Amygdala (tissue), 56 donors: ENCODE results near the gene MYRIP.
"Not testable (repeated sequence)": the region's sequence is repeated elsewhere in the genome, so short reads cannot be mapped to it uniquely, and the experiment has no call there.

Experiments used
- DNase-seq, 56 donors: peaks; one replicate each; lab custom pipeline; 2025; lab: John Stamatoyannopoulos, UW

The MYRIP gene

GRCh38 chr3:40109641-40110490, 300.5 kb downstream of the MYRIP start:
- no peak for DNase-seq

DNA sequence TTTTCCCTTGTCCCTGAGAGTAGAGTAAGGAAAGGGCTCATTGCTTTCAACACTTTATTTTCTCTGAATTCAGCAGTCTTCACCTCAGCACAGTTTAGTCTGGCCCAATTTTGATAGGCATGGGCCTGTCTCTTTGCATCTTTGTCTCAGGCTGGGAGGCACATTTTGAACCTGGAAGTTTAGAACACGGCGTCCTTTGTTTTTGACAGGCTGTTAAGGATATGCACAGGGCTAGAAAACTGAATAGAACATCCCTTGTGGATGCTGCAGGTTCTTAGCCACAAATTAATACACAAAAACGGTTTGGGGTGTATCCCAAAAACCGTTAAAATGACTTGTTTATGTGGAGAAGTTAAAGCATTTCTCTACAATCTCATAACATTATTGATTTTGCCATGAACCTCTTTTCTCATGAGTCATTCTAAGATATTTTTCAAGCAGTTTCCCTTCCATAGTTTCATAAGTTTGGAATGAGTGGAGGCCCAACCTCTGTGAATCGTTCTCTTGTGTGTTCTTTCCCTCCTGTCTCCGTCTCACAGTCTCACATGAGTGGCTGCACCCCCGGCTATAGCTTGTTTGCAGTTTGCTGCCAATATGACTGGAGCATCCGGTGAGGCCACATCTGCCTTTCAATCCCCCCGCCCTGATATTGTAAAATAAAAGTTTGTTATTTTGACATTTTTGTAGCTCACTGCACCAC, 307.2 kb downstream of the MYRIP start:
- no peak for DNase-seq

DNA sequence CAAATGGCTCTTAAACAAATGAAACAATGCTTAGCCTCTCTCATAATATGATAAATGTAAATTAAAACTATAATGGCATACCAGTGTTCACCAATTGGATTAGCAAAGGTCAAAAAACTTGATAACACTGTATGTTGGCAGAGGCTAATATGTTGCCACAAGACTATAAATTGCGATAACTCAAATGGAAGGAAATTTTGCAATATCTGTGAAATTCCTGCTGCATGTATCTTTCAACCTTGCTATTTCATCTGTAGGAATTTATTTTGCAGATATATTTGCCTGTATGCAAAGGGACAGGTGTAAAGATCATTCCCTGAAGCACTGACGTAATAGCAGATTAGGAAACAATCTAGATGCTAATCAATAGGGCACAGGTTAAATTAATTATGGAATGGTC, 308.7 kb downstream of the MYRIP start:
- DNase-seq: no peak

DNA sequence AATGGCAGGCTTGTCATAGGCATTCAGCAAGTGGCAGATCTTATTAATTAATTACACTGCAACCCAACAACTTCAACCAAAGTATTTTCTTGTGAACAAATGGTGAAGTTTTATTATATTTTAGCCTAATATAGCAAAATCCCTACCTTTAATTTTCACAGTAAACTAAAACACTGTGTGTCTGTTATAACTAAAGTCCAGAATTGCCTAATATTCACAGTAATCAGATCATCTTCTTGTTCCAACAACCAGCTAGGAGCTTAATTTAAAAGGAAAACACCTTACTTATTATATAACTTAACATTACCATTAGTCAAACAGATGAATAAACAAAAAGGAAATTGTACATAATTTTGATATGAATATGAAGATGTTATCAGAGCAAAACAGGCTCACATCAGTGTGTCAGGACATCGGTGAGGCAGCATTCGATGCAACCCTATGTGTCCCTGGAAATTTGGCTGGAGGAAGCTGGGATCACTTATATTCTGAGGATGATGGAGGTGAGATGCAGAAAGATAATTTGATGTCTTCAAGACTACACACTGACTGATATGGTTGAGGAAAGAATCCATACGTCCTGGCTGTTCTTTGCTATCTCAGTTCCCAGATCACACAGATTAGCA, 310.8 kb downstream of the MYRIP start:
- DNase-seq: no peak

DNA sequence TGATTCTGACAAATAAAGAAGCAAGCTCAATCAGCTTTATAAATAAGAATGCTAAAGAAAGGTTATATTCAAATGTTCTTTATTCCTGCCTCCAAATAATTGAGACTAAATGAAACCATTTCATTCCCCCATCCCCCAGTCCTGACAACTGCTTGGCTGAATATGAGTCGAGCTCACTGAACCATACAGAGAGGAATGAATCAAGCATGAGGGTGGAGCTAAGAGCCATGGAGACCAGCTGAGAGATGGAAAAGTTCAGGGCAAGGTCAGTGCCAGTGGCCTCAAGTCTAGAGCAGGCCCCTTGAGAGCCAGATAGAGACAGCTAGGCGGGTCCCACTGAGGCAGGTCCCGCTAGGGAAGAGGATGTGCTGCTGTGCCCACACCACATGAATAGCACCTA, 311.4 kb downstream of the MYRIP start:
- DNase-seq: no peak

- DNase-seq: peak in 7 of 56 donors; percentile 2 to 38 (median 19)
Measured at GRCh38 chr3:40124918-40125317, 315.5 kb downstream of the MYRIP start.

GRCh38 chr3:40128166-40128565, 318.8 kb downstream of the MYRIP start:
- no peak for DNase-seq

DNA sequence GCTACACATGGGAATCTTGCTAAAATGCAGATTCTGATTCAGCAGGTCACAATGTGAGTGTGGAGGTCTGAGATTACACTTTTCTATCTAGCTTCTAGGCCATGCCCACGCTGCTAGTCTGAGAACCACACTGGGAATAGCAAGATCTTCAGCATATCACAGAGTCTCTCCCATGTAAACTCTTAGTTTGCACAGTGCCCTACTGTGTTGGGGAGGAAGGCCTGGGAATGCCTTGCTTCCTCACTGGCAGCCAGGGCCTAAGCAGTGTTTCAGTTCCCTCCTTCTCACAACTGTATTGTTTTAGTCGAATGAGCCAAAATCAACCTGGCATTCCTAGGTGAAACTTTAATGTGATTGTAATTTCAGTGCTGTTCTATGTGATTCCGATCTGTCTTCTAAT, 320.1 kb downstream of the MYRIP start:
- DNase-seq: no peak

GRCh38 chr3:40129981-40130380, 320.6 kb downstream of the MYRIP start:
- DNase-seq: no peak

GRCh38 chr3:40130721-40131120, 321.3 kb downstream of the MYRIP start:
- DNase-seq: no peak

DNA sequence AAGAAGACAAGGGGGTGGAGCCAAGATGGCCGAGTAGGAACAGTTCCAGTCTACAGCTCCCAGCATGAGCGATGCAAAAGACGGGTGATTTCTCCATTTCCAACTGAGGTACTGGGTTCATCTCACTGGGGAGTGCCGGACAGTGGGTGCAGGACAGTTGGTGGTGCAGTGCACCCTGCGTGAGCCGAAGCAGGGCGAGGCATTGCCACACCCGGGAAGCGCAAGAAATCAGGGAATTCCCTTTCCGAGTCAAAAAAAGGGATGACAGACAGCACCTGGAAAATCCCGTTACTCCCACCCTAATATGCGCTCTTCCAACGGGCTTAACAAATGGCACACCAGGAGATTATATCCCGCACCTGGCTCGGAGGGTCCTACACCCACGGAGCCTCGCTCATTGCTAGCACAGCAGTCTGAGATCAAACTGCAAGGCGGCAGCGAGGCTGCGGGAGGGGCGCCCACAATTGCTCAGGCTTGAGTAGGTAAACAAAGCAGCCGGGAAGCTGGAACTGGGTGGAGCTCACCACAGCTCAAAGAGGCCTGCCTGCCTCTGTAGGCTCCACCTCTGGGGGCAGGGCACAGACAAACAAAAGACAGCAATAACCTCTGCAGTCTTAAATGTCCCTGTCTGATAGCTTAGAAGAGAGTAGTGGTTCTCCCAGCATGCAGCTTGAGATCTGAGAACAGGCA, 324.6 kb downstream of the MYRIP start:
- DNase-seq: not testable (repeated sequence)

GRCh38 chr3:40137591-40138295, 328.3 kb downstream of the MYRIP start:
- no peak for DNase-seq

DNA sequence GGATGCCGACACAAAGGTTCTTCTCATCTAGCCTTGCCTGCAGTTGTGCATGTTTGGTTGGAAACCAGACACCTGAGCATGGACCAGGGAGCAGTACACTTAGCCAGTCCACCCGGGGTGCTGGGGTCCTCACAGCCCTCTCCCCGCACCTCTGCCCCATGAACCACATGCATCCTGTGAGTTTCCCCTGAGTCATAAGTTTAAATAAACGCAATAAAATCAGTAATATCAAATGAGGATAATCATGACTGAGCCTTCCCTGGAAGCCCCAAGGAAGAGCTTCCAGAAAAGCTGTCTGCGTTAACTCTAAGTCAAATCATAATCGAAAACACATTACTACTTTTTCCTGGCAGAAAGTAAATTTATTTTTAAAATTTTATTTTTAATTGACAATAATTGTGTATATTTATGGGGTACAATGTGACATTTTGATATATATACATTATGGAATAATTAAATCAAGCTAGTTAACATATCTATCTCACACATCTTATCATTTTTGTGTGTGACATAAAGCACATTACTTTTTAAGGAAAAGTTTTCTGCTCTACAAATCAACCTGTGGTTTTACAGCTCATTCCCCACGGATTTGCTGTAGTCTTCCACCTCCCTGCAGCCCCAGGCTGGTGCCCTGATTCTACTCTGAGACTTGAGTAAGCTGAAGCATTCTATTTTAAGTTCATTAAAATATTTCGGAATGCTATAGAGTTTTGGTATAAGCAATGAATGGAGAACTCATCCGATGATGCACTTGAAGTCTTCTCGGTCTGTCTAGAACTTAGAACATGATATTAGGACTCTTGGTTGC, 334.1 kb downstream of the MYRIP start:
- DNase-seq: no peak

- no peak for DNase-seq
Measured at GRCh38 chr3:40148827-40149226, 339.4 kb downstream of the MYRIP start.

DNA sequence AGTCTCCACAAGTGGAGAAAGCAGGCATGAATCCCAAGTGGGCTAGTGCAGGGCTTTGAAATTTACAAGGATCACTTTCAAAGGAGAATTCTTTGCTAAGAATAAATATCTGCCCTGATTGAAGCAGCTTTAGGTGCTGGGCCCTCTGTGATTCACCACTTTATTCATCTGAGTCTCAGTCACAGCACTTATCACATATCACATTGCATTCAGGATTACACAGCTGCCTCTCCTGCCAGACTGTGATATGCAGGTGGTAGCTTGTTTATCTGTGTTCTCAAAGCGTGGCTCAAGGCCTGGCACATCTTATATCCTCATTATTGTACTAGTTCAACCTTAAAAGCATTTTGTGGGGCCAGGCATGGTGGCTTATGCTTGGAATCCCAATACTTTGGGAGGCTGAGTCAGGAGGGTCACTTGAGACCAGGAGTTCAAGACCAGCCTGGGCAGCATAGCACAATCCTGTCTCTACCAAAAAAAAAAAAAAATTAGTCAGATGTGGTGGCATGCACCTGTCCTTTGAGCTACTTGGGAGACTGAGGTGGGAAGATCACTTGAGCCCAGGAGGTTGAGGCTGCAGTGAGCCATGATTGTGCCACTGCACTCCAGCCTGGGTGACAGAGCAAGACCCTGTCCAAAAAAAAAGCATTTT, 343.2 kb downstream of the MYRIP start:
- DNase-seq: no peak

GRCh38 chr3:40160933-40161332, 351.5 kb downstream of the MYRIP start:
- DNase-seq: no peak

DNA sequence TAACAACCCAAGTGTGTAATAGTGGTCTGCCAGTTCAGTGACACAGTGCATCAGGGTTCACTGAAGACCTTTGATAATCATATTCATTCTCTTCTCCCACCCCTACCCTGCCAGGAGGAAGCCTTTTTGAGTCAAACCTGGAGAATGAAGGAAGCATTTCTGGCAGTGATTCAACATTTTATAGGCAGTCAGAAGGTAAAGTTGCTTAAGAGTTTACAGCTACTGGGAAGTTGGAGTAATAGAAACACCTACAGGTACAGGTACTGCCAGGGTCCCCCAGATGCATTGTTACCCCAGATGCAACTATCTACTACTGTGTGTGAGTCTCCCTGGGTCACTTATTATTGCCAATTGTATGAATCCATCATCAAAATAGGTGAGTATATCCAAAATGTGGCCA, 353.2 kb downstream of the MYRIP start:
- DNase-seq: no peak

DNA sequence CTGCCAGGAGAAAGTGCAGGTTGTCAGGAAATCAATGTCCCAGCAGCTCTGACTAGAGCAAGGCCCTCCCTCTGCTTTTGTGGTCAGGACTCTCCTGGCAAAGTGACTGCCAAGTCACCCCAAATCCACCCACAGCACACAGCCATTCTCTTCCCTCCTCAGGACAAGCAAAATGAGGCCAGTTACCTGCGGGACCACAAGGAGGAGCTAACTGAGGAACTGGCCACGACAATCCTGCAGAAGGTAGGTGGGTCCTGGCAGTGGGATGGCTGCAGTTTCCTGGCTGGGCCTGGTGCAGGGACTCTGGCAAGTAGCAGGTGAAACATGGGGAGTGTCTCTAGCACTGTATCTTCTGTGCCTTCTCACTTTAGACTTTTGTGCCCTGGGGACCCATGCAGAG, 357.6 kb downstream of the MYRIP start:
- DNase-seq: no peak

- no peak for DNase-seq
Measured at GRCh38 chr3:40167958-40168357, 358.5 kb downstream of the MYRIP start.
